ENCODE measurements around the gene DPEP1.
"Not testable (repeated sequence)": the region's sequence is repeated elsewhere in the genome, so short reads cannot be mapped to it uniquely, and the experiment has no call there.

Gene DPEP1

DNA sequence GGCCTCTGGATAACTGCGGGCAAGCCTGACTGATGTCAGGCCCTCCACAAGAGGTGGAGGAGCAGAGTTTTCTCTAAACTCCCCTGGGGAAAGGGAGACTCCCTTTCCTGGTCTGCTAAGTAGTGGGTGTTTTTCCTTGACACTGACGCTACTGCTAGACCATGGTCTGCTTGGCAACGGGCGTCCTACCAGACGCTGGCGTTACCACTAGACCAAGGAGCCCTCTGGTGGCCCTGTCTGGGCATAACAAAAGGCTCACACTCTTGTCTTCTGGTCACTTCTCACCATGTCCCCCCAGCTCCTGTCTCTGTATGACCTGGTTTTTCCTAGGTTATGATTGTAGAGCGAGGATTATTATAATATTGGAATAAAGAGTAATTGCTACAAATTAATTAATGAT lies 53.6 kb downstream of the DPEP1 start:
- H3K36me3 ChIP-seq (replicated peaks; ENCODE audit: low read depth, low read length); H3K27me3 ChIP-seq (ENCODE audit: low read depth, low read length); H3K4me2 ChIP-seq (ENCODE audit: low read length); H4K20me1 ChIP-seq (ENCODE audit: insufficient read depth, low read length); H3K27ac ChIP-seq (ENCODE audit: low read length); H3K4me1 ChIP-seq (ENCODE audit: low read length); H3K9ac ChIP-seq (ENCODE audit: low read length); H3K9me3 ChIP-seq (ENCODE audit: insufficient read depth, low read length); H3K79me2 ChIP-seq (ENCODE audit: low read length); H3K4me3 ChIP-seq (ENCODE audit: low read length); H2AFZ ChIP-seq (ENCODE audit: low read depth, low read length): not testable (repeated sequence)
- TF ChIP-seq, protein P1, sequence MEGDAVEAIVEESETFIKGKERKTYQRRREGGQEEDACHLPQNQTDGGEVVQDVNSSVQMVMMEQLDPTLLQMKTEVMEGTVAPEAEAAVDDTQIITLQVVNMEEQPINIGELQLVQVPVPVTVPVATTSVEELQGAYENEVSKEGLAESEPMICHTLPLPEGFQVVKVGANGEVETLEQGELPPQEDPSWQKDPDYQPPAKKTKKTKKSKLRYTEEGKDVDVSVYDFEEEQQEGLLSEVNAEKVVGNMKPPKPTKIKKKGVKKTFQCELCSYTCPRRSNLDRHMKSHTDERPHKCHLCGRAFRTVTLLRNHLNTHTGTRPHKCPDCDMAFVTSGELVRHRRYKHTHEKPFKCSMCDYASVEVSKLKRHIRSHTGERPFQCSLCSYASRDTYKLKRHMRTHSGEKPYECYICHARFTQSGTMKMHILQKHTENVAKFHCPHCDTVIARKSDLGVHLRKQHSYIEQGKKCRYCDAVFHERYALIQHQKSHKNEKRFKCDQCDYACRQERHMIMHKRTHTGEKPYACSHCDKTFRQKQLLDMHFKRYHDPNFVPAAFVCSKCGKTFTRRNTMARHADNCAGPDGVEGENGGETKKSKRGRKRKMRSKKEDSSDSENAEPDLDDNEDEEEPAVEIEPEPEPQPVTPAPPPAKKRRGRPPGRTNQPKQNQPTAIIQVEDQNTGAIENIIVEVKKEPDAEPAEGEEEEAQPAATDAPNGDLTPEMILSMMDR (IDR thresholded peaks at IDR 0.05; ENCODE audit: low read depth, low read length) = peak; percentile 27

DNA sequence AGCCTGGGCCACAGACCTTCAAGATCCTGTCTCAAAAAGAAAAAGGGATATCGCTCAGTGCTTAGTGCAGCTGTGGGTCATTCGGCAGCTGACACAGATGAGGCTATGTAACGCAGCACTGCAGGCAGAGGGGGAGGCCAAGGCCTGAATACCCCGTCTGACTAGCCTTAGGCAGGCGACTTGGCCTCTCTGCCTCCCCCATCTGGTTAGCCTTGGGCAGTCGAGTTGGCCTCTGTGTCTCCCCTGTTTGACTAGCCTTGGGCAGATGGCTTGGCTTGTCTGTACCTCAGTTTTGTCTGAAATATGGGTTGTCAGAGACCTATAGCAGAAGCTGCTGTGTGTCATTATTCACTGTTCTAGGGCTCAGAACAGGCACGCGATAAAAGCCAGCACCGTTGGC lies 54.2 kb downstream of the DPEP1 start:
- peaks cover 2% of the 10 kb centered on the region for H3K36me3 ChIP-seq (replicated peaks; ENCODE audit: low read depth, low read length)
- no peaks in the 10 kb centered on the region for H3K9me3 ChIP-seq (ENCODE audit: insufficient read depth, low read length)
- no peak overlapping the region for H3K27ac ChIP-seq (ENCODE audit: low read length)
- no peaks in the 10 kb centered on the region for H3K4me1 ChIP-seq (ENCODE audit: low read length)
- no peak overlapping the region for H3K4me3 ChIP-seq (ENCODE audit: low read length)
- no peaks in the 10 kb centered on the region for H3K79me2 ChIP-seq (ENCODE audit: low read length)
- TF ChIP-seq, protein P1 (IDR thresholded peaks at IDR 0.05; ENCODE audit: low read depth, low read length) = no peak
- TF ChIP-seq EZH2phosphoT487 (IDR thresholded peaks at IDR 0.05; ENCODE audit: low read depth) = no peak
- H2AFZ ChIP-seq (ENCODE audit: low read depth, low read length) = no peak overlapping the region
- H3K9ac ChIP-seq (ENCODE audit: low read length) = no peak overlapping the region
- H4K20me1 ChIP-seq (ENCODE audit: insufficient read depth, low read length) = no peaks in the 10 kb centered on the region
- no peak overlapping the region for H3K4me2 ChIP-seq (ENCODE audit: low read length)
- H3K27me3 ChIP-seq (ENCODE audit: low read depth, low read length) = no peaks in the 10 kb centered on the region

GRCh38 chr16:89668790-89669158 lies 55.3 kb downstream of the DPEP1 start:
- Histone ChIP-seq H3K27me3 (ENCODE audit: low read depth, low read length) (no peaks in the 10 kb centered on the region), H4K20me1 (ENCODE audit: insufficient read depth, low read length) (no peaks in the 10 kb centered on the region), H2AFZ (ENCODE audit: low read depth, low read length) (no peak overlapping the region), H3K27ac (ENCODE audit: low read length) (no peak overlapping the region), H3K79me2 (ENCODE audit: low read length) (no peaks in the 10 kb centered on the region), H3K4me3 (ENCODE audit: low read length) (no peak overlapping the region), H3K4me2 (ENCODE audit: low read length) (no peak overlapping the region), H3K36me3 (replicated peaks; ENCODE audit: low read depth, low read length) (peaks cover 2% of the 10 kb centered on the region), H3K9me3 (ENCODE audit: insufficient read depth, low read length) (no peaks in the 10 kb centered on the region), H3K4me1 (ENCODE audit: low read length) (no peaks in the 10 kb centered on the region), H3K9ac (ENCODE audit: low read length) (no peak overlapping the region)
- no peak for TF ChIP-seq EZH2phosphoT487 (IDR thresholded peaks at IDR 0.05; ENCODE audit: low read depth)
- TF ChIP-seq, protein P1 (IDR thresholded peaks at IDR 0.05; ENCODE audit: low read depth, low read length) = no peak

DNA sequence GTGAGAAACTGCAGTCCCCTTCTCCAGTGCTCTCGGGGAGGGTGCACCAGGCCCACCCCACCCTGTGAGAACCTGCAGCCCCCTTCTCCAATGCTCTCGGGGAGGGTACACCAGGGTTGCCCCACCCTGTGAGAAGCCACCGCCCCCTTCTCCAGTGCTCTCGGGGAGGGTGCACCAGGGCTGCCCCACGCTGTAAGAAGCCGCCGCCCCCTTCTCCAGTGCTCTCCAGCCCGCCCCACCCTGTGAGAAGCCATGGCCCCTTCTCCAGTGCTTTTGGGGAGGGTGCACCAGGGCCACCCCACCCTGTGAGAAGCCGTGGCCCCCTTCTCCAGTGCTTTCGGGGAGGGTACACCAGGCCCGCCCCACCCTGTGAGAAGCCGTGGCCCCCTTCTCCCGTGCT lies 56.3 kb downstream of the DPEP1 start:
- Histone ChIP-seq H3K9me3 (ENCODE audit: insufficient read depth, low read length) (no peaks in the 10 kb centered on the region), H3K9ac (ENCODE audit: low read length) (no peak overlapping the region), H2AFZ (ENCODE audit: low read depth, low read length) (no peak overlapping the region), H3K27ac (ENCODE audit: low read length) (no peak overlapping the region), H3K4me3 (ENCODE audit: low read length) (no peak overlapping the region), H3K36me3 (replicated peaks; ENCODE audit: low read depth, low read length) (peaks cover 2% of the 10 kb centered on the region), H4K20me1 (ENCODE audit: insufficient read depth, low read length) (no peaks in the 10 kb centered on the region), H3K4me1 (ENCODE audit: low read length) (no peaks in the 10 kb centered on the region), H3K27me3 (ENCODE audit: low read depth, low read length) (no peaks in the 10 kb centered on the region), H3K79me2 (ENCODE audit: low read length) (no peaks in the 10 kb centered on the region), H3K4me2 (ENCODE audit: low read length) (no peak overlapping the region)
- TF ChIP-seq EZH2phosphoT487 (IDR thresholded peaks at IDR 0.05; ENCODE audit: low read depth) = no peak
- TF ChIP-seq, protein P1 (IDR thresholded peaks at IDR 0.05; ENCODE audit: low read depth, low read length) = no peak
